Lower lobe of right lung (tissue), 2 donors: ENCODE results near the gene MARCHF2. TPM values are rescaled to one million over a fixed set of nuclear protein-coding genes. Genes with fewer than 3 reads are reported as not detected.
"Not testable (repeated sequence)": the region's sequence is repeated elsewhere in the genome, so short reads cannot be mapped to it uniquely, and the experiment has no call there.

Source experiments
- ATAC-seq, 2 donors: fragments of 200-7000 bp; cut with Tn5 transposase; one replicate each; pipeline ENCODE4 v1.9.1; 2020 to 2022; ENCODE audit warnings: mild to moderate bottlenecking in 2 of 2, moderate library complexity in 2 of 2
- DNase-seq: peaks from one replicate; pipeline ENCODE4 v3.0.0-alpha.2; 2020
- H3K27ac ChIP-seq: fragments of 200-600 bp; one replicate; pipeline ENCODE4 v1.8.0; 2022
- H3K27me3 ChIP-seq: fragments of 200-600 bp; one replicate; pipeline ENCODE4 v1.8.0; 2022; ENCODE audit warnings: low read depth
- H3K36me3 ChIP-seq: fragments of 200-600 bp; one replicate; pipeline ENCODE4 v1.8.0; 2022; ENCODE audit warnings: mild to moderate bottlenecking
- H3K4me1 ChIP-seq: fragments of 200-600 bp; one replicate; pipeline ENCODE4 v1.8.0; 2022
- H3K4me3 ChIP-seq: fragments of 200-600 bp; one replicate; pipeline ENCODE4 v1.8.0; 2022; ENCODE audit warnings: mild to moderate bottlenecking
- H3K9me3 ChIP-seq: fragments of 200-600 bp; one replicate; pipeline ENCODE4 v1.8.0; 2022
- CTCF ChIP-seq: fragments of 200-600 bp; IDR thresholded peaks from one replicate; pipeline ENCODE4 v1.8.0; 2022; ENCODE audit warnings: antibody characterized with exemption, mild to moderate bottlenecking
- intact Hi-C: fragments of 100-400 bp; cut with DNase I; formaldehyde crosslinking; loops from one replicate; pipeline ENCODE4 v1.11.0; 2022
- total RNA-seq: library from RNA; stranded (reverse); fragmentation: NEBNext Ultra II Directional; extraction: Animal tissue kit (Norgen Biotek cat#: 25700); gene quantifications from one replicate; pipeline ENCODE4 v1.2.1, GENCODE V29; 2021
- donor health status: DM: no; HTN: yes; CAD: no; lungs with severe emphysema.

MARCHF2 gene
- total RNA-seq, 1 donor from 2014 or later, result 60.1 TPM

GRCh38 chr19:8421484-8422461 is 8.7 kb downstream of the MARCHF2 start:
- no peak for TF ChIP-seq CTCF
- no peaks in the 10 kb centered on the region for H3K27me3 ChIP-seq
- peaks cover 25% of the 10 kb centered on the region for H3K36me3 ChIP-seq
- DNase-seq (no peak), ATAC-seq (no peak)
- no peak overlapping the region for H3K27ac ChIP-seq
- peaks cover 37% of the 10 kb centered on the region for H3K4me1 ChIP-seq
- no peaks in the 10 kb centered on the region for H3K9me3 ChIP-seq
- no peak overlapping the region for H3K4me3 ChIP-seq
- intact Hi-C loops, result no loop called here

GRCh38 chr19:8423817-8424223 is 10.7 kb downstream of the MARCHF2 start:
- Histone ChIP-seq H3K27ac (peak overlapping the region; percentile 82), H3K4me3 (peak overlapping the region; percentile 27), H3K27me3 (no peaks in the 10 kb centered on the region), H3K9me3 (no peaks in the 10 kb centered on the region), H3K4me1 (peaks cover 19% of the 10 kb centered on the region), H3K36me3 (peaks cover 32% of the 10 kb centered on the region)
- TF ChIP-seq CTCF, result no peak
- ATAC-seq (peak; percentile 94 to 95), DNase-seq (peak; percentile 86)
- intact Hi-C loops, result no loop called here

GRCh38 chr19:8425331-8425730 is 12.2 kb downstream of the MARCHF2 start:
- intact Hi-C loops, H3K27ac ChIP-seq, H3K9me3 ChIP-seq, DNase-seq, H3K27me3 ChIP-seq, H3K4me3 ChIP-seq, ATAC-seq: not testable (repeated sequence)
- Histone ChIP-seq H3K36me3 (peaks cover 45% of the 10 kb centered on the region), H3K4me1 (peaks cover 18% of the 10 kb centered on the region)

- intact Hi-C loops, result no loop called here
- H3K27ac ChIP-seq, result no peak overlapping the region
- no peak for TF ChIP-seq CTCF
- H3K4me3 ChIP-seq, result no peak overlapping the region
- no peaks in the 10 kb centered on the region for H3K9me3 ChIP-seq
- H3K36me3 ChIP-seq, result peaks cover 54% of the 10 kb centered on the region
- peaks cover 18% of the 10 kb centered on the region for H3K4me1 ChIP-seq
- ATAC-seq (no peak), DNase-seq (no peak)
- no peaks in the 10 kb centered on the region for H3K27me3 ChIP-seq
Observed at GRCh38 chr19:8426283-8426682, 13.2 kb downstream of the MARCHF2 start.

GRCh38 chr19:8429044-8429443 is 15.9 kb downstream of the MARCHF2 start:
- H3K9me3 ChIP-seq, result no peaks in the 10 kb centered on the region
- H3K27me3 ChIP-seq, result no peaks in the 10 kb centered on the region
- H3K4me3 ChIP-seq, result no peak overlapping the region
- DNase-seq, result no peak
- TF ChIP-seq CTCF, result no peak
- peaks cover 51% of the 10 kb centered on the region for H3K36me3 ChIP-seq
- peaks cover 12% of the 10 kb centered on the region for H3K4me1 ChIP-seq
- intact Hi-C loops, result no loop called here
- H3K27ac ChIP-seq, result no peak overlapping the region
- ATAC-seq, result no peak

GRCh38 chr19:8429826-8430225 is 16.7 kb downstream of the MARCHF2 start:
- Histone ChIP-seq H3K4me3 (no peak overlapping the region), H3K9me3 (no peaks in the 10 kb centered on the region), H3K4me1 (peaks cover 13% of the 10 kb centered on the region), H3K27ac (no peak overlapping the region), H3K27me3 (no peaks in the 10 kb centered on the region), H3K36me3 (peaks cover 47% of the 10 kb centered on the region)
- DNase-seq (no peak), ATAC-seq (no peak)
- intact Hi-C loops, result no loop called here
- no peak for TF ChIP-seq CTCF
